Right cardiac atrium (tissue), 5 donors: Measurements from ENCODE around the gene RNF148. TPM values are rescaled to one million over a fixed set of nuclear protein-coding genes. Genes with fewer than 3 reads are reported as not detected.

Source experiments
- polyA plus RNA-seq: library from polyadenylated mRNA; stranded (reverse); fragments of 200-250 nt; gene quantifications from one replicate; pipeline ENCODE4 v1.2.3, GENCODE V29; 2013
- total RNA-seq, 4 donors: library from RNA; stranded (reverse); fragmentation: NEBNext Ultra II Directional; extraction: Animal tissue kit (Norgen Biotek cat#: 25700); gene quantifications; one replicate each; pipeline ENCODE4 v1.2.1, GENCODE V29; 2021
- donor health status: healthy with polysubstance abuse.
- donor health status: DM: no; HTN: yes; CAD: no.
- donor health status: DM: no; HTN: no; CAD: no.
- donor health status: DM: no; HTN: yes; CAD: no; lungs with severe emphysema.
- donor health status: DM: yes; HTN: yes; CAD: no.

Gene RNF148
- total and polyA plus RNA-seq, 5 donors: 0.09 to 0.61 (median 0.29) TPM

Other genes with a start within 250 kb of the RNF148 start
- gene RNF133, start 3.8 kb downstream of the RNF148 start, total RNA-seq: under 1 TPM; 0.21 to 0.39 (median 0.24) TPM
- 0.05 TPM for gene RNF133, start 3.8 kb downstream of the RNF148 start, polyA plus RNA-seq
- gene CADPS2, start 183.5 kb upstream of the RNF148 start, total RNA-seq: 10 to 100 TPM; 10.4 to 14.1 (median 11.4) TPM
- 11.5 TPM for gene CADPS2, start 183.5 kb upstream of the RNF148 start, polyA plus RNA-seq